Activated naive CD8-positive, alpha-beta T cell treated with anti-CD3 and anti-CD28 coated beads for 36 hours (primary cell): Measurements from ENCODE around the gene ZBTB38. TPM values are rescaled to one million over a fixed set of nuclear protein-coding genes. Genes with fewer than 3 reads are reported as not detected.
A peak's percentile ranks its signal among the peaks of the same experiment; 100 is the strongest.

ENCODE experiments used
- DNase-seq: peaks from one replicate; pipeline ENCODE4 v3.0.0; 2021
- H3K27ac Mint-ChIP-seq: one replicate; pipeline ENCODE4 v1.8.0; 2022; ENCODE audit warnings: mild to moderate bottlenecking, moderate library complexity, mixed read lengths
- H3K27me3 Mint-ChIP-seq: one replicate; pipeline ENCODE4 v1.8.0; 2022; ENCODE audit warnings: mild to moderate bottlenecking, mixed read lengths
- H3K36me3 Mint-ChIP-seq: one replicate; pipeline ENCODE4 v1.8.0; 2021; ENCODE audit warnings: mild to moderate bottlenecking, mixed read lengths
- H3K4me1 Mint-ChIP-seq: one replicate; pipeline ENCODE4 v1.8.0; 2021; ENCODE audit warnings: mixed read lengths
- H3K4me3 Mint-ChIP-seq: one replicate; pipeline ENCODE4 v1.8.0; 2022; ENCODE audit warnings: mild to moderate bottlenecking, moderate library complexity, mixed read lengths
- H3K9me3 Mint-ChIP-seq: one replicate; pipeline ENCODE4 v1.8.0; 2022; ENCODE audit warnings: mixed read lengths
- total RNA-seq, 2 experiments: library from RNA; stranded (reverse); gene quantifications; one replicate each; pipeline ENCODE4 v1.2.3, GENCODE V29; 2021

Gene ZBTB38
- total RNA-seq, 2 experiments from 2014 or later = 14.7 to 16.7 TPM

- Mint-ChIP-seq H3K9me3 (peaks cover 6% of the 10 kb centered on the region), H3K36me3 (no peaks in the 10 kb centered on the region), H3K27ac (no peak overlapping the region), H3K27me3 (no peaks in the 10 kb centered on the region), H3K4me3 (no peak overlapping the region), H3K4me1 (peaks cover 4% of the 10 kb centered on the region)
- DNase-seq = no peak
Measured at GRCh38 chr3:141394560-141394959, 26.3 kb downstream of the ZBTB38 start.

DNA sequence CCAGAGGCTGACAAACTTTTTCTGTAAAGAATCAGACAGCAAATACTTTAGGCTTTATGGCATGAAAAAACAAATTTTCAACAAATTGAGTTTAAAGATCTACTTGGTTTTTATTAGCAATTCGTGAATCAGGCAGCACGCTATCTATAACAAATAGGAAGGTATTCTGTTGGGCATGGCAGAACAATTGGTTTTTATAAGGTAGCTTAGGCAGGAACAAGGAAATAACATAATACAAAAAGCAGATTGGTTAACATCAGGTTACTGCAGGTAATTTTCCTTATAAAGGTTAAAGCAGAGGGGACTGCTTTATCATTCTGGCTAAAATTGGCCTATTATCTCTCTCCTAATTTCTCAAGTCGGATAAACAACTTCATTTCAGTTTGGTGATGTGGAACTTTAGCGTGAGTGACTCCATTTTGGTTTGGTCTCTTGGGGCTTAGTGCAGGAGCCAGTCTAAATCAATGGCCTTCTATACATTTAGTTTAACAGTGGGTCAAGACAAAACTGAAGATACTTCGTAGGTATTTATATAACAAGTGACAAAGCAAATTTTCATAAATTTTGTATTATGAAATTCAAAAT lies 26.8 kb downstream of the ZBTB38 start:
- H3K36me3 Mint-ChIP-seq = no peaks in the 10 kb centered on the region
- H3K4me1 Mint-ChIP-seq = peaks cover 9% of the 10 kb centered on the region
- no peaks in the 10 kb centered on the region for H3K27me3 Mint-ChIP-seq
- H3K27ac Mint-ChIP-seq = no peak overlapping the region
- H3K4me3 Mint-ChIP-seq = no peak overlapping the region
- H3K9me3 Mint-ChIP-seq = peaks cover 6% of the 10 kb centered on the region
- DNase-seq = no peak

GRCh38 chr3:141397996-141398395 lies 29.7 kb downstream of the ZBTB38 start:
- H3K4me1 Mint-ChIP-seq = peaks cover 24% of the 10 kb centered on the region
- no peak overlapping the region for H3K4me3 Mint-ChIP-seq
- no peaks in the 10 kb centered on the region for H3K36me3 Mint-ChIP-seq
- H3K27me3 Mint-ChIP-seq = no peaks in the 10 kb centered on the region
- no peak for DNase-seq
- H3K9me3 Mint-ChIP-seq = peaks cover 6% of the 10 kb centered on the region
- H3K27ac Mint-ChIP-seq = no peak overlapping the region

- H3K27ac Mint-ChIP-seq = no peak overlapping the region
- no peak for DNase-seq
Measured at GRCh38 chr3:141399200-141399599, 30.9 kb downstream of the ZBTB38 start.

GRCh38 chr3:141400073-141400971 lies 32.0 kb downstream of the ZBTB38 start:
- no peak for DNase-seq
- Mint-ChIP-seq H3K36me3 (peaks cover 6% of the 10 kb centered on the region), H3K27ac (no peak overlapping the region), H3K4me3 (no peak overlapping the region), H3K9me3 (peaks cover 6% of the 10 kb centered on the region), H3K4me1 (peaks cover 32% of the 10 kb centered on the region), H3K27me3 (no peaks in the 10 kb centered on the region)

More at GRCh38 chr3:141399200-141399599, 30.9 kb downstream of the ZBTB38 start:
- Mint-ChIP-seq H3K4me3 (no peak overlapping the region), H3K4me1 (peaks cover 32% of the 10 kb centered on the region), H3K27me3 (no peaks in the 10 kb centered on the region), H3K36me3 (peaks cover 3% of the 10 kb centered on the region), H3K9me3 (peaks cover 6% of the 10 kb centered on the region)

- Mint-ChIP-seq H3K4me1 (peaks cover 35% of the 10 kb centered on the region), H3K27me3 (no peaks in the 10 kb centered on the region), H3K27ac (peak overlapping the region; percentile 66), H3K9me3 (peaks cover 6% of the 10 kb centered on the region), H3K36me3 (peaks cover 13% of the 10 kb centered on the region), H3K4me3 (no peak overlapping the region)
- no peak for DNase-seq
Measured at GRCh38 chr3:141401095-141401494, 32.8 kb downstream of the ZBTB38 start.

DNA sequence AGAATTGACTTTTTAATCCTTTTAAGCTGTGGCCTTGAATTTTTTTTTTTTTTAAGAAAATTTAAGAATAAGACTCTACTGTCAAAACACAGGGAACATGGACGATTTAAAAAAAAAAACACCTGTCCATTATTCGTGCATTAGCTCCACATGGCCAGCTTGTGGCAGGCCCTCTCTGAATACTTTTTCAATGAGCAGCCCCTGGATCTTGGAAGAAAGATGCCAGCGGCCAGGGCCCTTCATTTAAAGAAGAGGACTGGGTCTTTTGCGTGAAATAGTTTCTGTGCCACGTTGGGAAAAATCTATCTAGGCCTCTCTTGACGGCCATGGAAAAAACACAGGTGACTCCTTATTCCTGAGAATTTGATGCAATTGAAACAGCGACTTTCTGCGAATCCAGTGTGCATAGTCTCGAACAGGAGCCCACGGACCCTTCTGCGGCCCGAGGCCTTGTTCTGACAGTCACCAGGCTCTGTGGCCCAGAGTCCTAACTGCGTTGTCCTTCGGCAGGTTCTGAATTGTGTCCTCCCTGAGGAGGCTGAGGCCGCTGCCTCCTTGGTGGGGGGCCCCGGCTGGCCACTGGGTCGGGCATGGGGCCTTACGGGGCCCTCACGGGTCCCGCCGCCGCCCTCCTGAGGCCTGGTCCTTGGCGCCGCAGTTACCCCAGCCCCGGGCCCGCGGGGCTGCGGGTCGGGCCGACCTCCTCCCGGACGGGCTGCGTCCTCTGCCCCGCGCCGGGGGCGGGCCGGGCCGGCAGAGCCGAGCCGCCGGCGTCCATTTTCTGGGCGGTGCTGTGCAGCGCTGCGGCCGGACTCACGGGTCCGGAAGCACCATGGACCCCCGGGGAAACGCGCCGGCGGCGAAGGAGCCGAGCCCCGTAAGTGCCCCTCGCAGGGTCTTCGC lies 33.5 kb downstream of the ZBTB38 start:
- peak overlapping the region; percentile 78 for H3K4me3 Mint-ChIP-seq
- H3K27me3 Mint-ChIP-seq = no peaks in the 10 kb centered on the region
- DNase-seq = peak; percentile 65
- peaks cover 17% of the 10 kb centered on the region for H3K36me3 Mint-ChIP-seq
- H3K4me1 Mint-ChIP-seq = peaks cover 35% of the 10 kb centered on the region
- peaks cover 3% of the 10 kb centered on the region for H3K9me3 Mint-ChIP-seq
- H3K27ac Mint-ChIP-seq = peak overlapping the region; percentile 84

GRCh38 chr3:141402476-141403171 lies 34.3 kb downstream of the ZBTB38 start:
- Mint-ChIP-seq H3K4me1 (peaks cover 35% of the 10 kb centered on the region), H3K9me3 (no peaks in the 10 kb centered on the region), H3K27me3 (no peaks in the 10 kb centered on the region), H3K27ac (peak overlapping the region; percentile 77), H3K36me3 (peaks cover 17% of the 10 kb centered on the region), H3K4me3 (peak overlapping the region; percentile 80)
- peak; percentile 47 for DNase-seq

DNA sequence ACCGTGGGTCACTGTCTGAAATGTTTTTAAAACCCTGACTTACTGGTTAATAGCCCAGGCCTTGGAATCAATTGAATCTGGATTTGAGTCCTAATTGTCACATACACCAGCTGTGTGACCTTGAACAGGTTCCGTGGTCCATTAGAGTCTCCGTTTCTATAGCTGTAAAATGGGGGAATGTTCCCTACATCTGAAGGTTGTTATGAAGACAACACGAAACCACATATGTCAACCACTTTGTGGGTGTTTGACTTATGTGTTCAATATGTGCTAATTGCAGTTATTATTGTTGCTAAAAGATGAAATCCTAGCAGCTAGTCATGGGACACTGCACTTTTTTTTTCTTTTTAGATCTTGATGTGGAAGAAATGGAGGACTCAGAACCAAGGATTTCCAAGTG lies 35.3 kb downstream of the ZBTB38 start:
- H3K9me3 Mint-ChIP-seq = no peaks in the 10 kb centered on the region
- DNase-seq = no peak
- H3K27me3 Mint-ChIP-seq = no peaks in the 10 kb centered on the region
- no peak overlapping the region for H3K27ac Mint-ChIP-seq
- H3K4me1 Mint-ChIP-seq = peaks cover 38% of the 10 kb centered on the region
- peak overlapping the region; percentile 3 for H3K4me3 Mint-ChIP-seq
- H3K36me3 Mint-ChIP-seq = peaks cover 19% of the 10 kb centered on the region

DNA sequence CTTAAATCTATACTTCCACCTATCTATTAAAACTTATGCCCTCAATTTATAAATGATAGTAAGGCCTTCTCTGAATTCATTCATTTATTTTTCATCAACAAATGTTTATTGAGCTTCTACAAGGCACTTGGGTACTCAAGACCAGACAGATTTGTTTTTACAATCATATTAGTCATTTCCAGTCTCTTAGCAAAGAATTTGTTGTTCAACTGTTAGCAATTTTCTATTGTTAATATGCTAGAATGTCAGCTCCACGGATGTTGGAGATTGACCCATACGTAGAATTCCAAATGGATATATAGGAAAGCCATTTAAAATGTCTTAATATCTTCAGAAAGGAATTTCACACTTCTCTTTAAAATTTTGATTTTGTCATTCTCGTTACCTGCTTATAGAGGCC lies 36.7 kb downstream of the ZBTB38 start:
- Mint-ChIP-seq H3K27ac (no peak overlapping the region), H3K4me3 (no peak overlapping the region), H3K36me3 (peaks cover 22% of the 10 kb centered on the region), H3K27me3 (no peaks in the 10 kb centered on the region), H3K4me1 (peaks cover 41% of the 10 kb centered on the region), H3K9me3 (no peaks in the 10 kb centered on the region)
- no peak for DNase-seq

DNA sequence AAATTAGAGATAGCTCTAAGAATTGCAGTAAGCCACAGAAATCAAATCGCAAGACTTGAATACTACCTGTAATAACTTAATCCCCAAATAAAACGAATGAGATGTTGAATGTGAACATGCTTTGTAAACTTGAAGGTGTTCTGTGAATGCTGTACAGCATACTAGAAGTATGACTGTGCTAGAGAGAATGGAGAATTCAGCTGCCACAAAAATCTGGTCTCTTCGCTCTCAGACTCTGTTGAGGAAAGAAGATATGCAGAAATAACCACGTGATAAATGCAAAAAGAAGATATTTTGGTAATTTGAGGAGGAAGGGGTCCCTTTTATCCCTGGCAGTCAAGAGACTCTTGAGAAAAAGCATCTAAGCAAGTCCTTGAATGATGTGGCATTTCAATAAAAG lies 37.3 kb downstream of the ZBTB38 start:
- peaks cover 41% of the 10 kb centered on the region for H3K4me1 Mint-ChIP-seq
- H3K27me3 Mint-ChIP-seq = no peaks in the 10 kb centered on the region
- no peak overlapping the region for H3K4me3 Mint-ChIP-seq
- peaks cover 22% of the 10 kb centered on the region for H3K36me3 Mint-ChIP-seq
- no peak overlapping the region for H3K27ac Mint-ChIP-seq
- H3K9me3 Mint-ChIP-seq = no peaks in the 10 kb centered on the region
- no peak for DNase-seq

- H3K36me3 Mint-ChIP-seq = peaks cover 22% of the 10 kb centered on the region
Measured at GRCh38 chr3:141406265-141406664, 38.0 kb downstream of the ZBTB38 start.

DNA sequence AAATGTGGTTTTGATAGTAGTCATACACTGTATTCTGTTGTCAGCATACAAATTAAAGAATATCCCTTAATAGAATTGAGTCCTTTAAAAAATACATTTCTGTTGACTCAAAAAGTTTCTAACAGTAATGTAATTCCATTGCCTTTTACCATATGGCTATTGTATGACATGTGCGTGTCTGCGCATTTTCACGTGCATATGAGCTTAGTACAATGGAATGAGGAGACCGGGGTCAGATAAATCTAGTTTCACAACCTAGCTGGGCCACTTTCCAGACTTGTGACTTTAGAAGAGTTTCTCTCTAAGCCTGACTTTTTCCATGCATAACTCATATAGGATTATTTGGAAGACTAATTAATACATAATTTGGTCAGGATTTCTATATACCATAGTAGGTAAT lies 38.7 kb downstream of the ZBTB38 start:
- no peaks in the 10 kb centered on the region for H3K27me3 Mint-ChIP-seq

More at GRCh38 chr3:141406265-141406664, 38.0 kb downstream of the ZBTB38 start:
- Mint-ChIP-seq H3K4me1 (peaks cover 42% of the 10 kb centered on the region), H3K9me3 (no peaks in the 10 kb centered on the region), H3K4me3 (no peak overlapping the region), H3K27ac (peak overlapping the region; percentile 52), H3K27me3 (no peaks in the 10 kb centered on the region)
- no peak for DNase-seq

DNA sequence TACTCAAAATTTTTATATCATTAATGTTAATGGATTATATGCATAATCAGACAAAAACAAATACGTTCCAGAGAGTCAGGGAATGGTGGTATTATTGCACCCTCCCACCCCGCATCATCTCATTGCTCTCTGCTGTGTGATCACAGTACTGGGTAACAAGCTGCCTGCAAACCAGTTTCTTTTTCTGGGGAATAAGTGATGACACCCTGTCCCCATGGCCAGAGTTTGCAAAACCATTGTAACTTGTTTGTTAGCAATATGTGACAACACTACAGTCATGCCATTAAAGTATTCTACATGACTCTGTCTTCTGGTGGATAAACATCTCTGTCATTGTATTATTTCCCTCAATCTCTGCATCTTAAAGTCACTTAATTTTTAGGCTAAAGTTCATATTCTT lies 39.5 kb downstream of the ZBTB38 start:
- no peak overlapping the region for H3K4me3 Mint-ChIP-seq
- H3K4me1 Mint-ChIP-seq = peaks cover 52% of the 10 kb centered on the region
- peaks cover 22% of the 10 kb centered on the region for H3K36me3 Mint-ChIP-seq
- no peak for DNase-seq
- no peaks in the 10 kb centered on the region for H3K27me3 Mint-ChIP-seq
- no peaks in the 10 kb centered on the region for H3K9me3 Mint-ChIP-seq
- no peak overlapping the region for H3K27ac Mint-ChIP-seq

More for the DNA sequence above, 38.7 kb downstream of the ZBTB38 start:
- no peaks in the 10 kb centered on the region for H3K9me3 Mint-ChIP-seq
- H3K27ac Mint-ChIP-seq = no peak overlapping the region
- peaks cover 47% of the 10 kb centered on the region for H3K4me1 Mint-ChIP-seq
- peaks cover 22% of the 10 kb centered on the region for H3K36me3 Mint-ChIP-seq
- no peak overlapping the region for H3K4me3 Mint-ChIP-seq
- DNase-seq = no peak
